Liver (tissue), 9 donors: ENCODE measurements around the gene HIVEP3. TPM values are rescaled to one million over a fixed set of nuclear protein-coding genes. Genes with fewer than 3 reads are reported as not detected.

ENCODE experiments used
- DNase-seq: peaks from one replicate; pipeline ENCODE4 v3.0.0-alpha.2; 2017; ENCODE audit warnings: low spot score
- H3K27ac ChIP-seq, 2 donors: one replicate each; pipeline ENCODE4 v1.7.0; 2013; ENCODE audit warnings: inconsistent platforms in 2 of 2, low read length in 2 of 2, control low read depth in 1 of 2, low read depth in 1 of 2, mild to moderate bottlenecking in 1 of 2
- H3K27me3 ChIP-seq, 4 donors: one replicate each; pipeline versions ENCODE4 v1.6.1 to v1.7.0; 2013; ENCODE audit warnings: low read length in 3 of 4, inconsistent platforms in 1 of 4, mild to moderate bottlenecking in 1 of 4, moderate library complexity in 1 of 4; ENCODE audit not compliant: control insufficient read depth in 4 of 4, insufficient read depth in 4 of 4
- H3K36me3 ChIP-seq, 4 donors: one replicate each; pipeline versions ENCODE4 v1.6.1 to v1.7.0; 2013; ENCODE audit warnings: low read length in 3 of 4, mild to moderate bottlenecking in 3 of 4, low read depth in 1 of 4, moderate library complexity in 1 of 4; ENCODE audit not compliant: control insufficient read depth in 4 of 4, insufficient read depth in 3 of 4
- H3K4me1 ChIP-seq, 4 donors: one replicate each; pipeline versions ENCODE4 v1.6.1 to v1.7.0; 2013; ENCODE audit warnings: low read length in 3 of 4, mild to moderate bottlenecking in 3 of 4, moderate library complexity in 1 of 4; ENCODE audit not compliant: control insufficient read depth in 4 of 4, insufficient read depth in 4 of 4
- H3K4me3 ChIP-seq, 3 donors: one replicate each; pipeline versions ENCODE4 v1.6.1 to v1.7.0; 2013; ENCODE audit warnings: low read length in 3 of 3, control low read depth in 1 of 3, low read depth in 1 of 3, mild to moderate bottlenecking in 1 of 3
- H3K9ac ChIP-seq, 2 donors: one replicate each; pipeline ENCODE4 v1.7.0; 2013; ENCODE audit warnings: low read length in 2 of 2, mild to moderate bottlenecking in 2 of 2, moderate library complexity in 2 of 2, control low read depth in 1 of 2, low read depth in 1 of 2
- H3K9me3 ChIP-seq, 4 donors: one replicate each; pipeline versions ENCODE4 v1.6.1 to v1.7.0; 2013; ENCODE audit warnings: low read length in 3 of 4; ENCODE audit not compliant: control insufficient read depth in 4 of 4
- EGR1 ChIP-seq, 2 donors: IDR thresholded peaks; 2 replicates each; pipeline ENCODE4 v1.6.1; 2016 to 2018; ENCODE audit warnings: antibody characterized with exemption in 2 of 2, low read depth in 2 of 2
- FOXA1 ChIP-seq: IDR thresholded peaks from 2 replicates; pipeline ENCODE4 v1.6.1; 2016; ENCODE audit warnings: antibody characterized with exemption
- JUND ChIP-seq, 2 donors: IDR thresholded peaks; 2 replicates each; pipeline ENCODE4 v1.6.1; 2016; ENCODE audit warnings: antibody characterized with exemption in 2 of 2
- NR2F2 ChIP-seq: IDR thresholded peaks from 2 replicates; pipeline ENCODE4 v1.6.1; 2016; ENCODE audit warnings: antibody characterized with exemption
- RAD21 ChIP-seq, 2 donors: IDR thresholded peaks; 2 replicates each; pipeline ENCODE4 v1.6.1; 2016; ENCODE audit warnings: antibody characterized with exemption in 2 of 2, mild to moderate bottlenecking in 2 of 2
- RXRA ChIP-seq, 2 donors: IDR thresholded peaks; 2 replicates each; pipeline ENCODE4 v1.6.1; 2017 to 2018; ENCODE audit warnings: antibody characterized with exemption in 2 of 2, mild to moderate bottlenecking in 1 of 2
- TAF1 ChIP-seq: conservative IDR thresholded peaks from 2 replicates; pipeline ENCODE4 v1.6.1; 2016; ENCODE audit warnings: antibody characterized with exemption, mild to moderate bottlenecking
- WGBS: extraction: QIAGEN DNeasy Blood & Tissue Kit; methylation state at CpG from one replicate; pipeline ENCODE4 v1.1.7; 2013; 5-methylcytosine and 5-hydroxymethylcytosine counted together
- polyA plus RNA-seq, 2 donors: library from polyadenylated mRNA; stranded (reverse) in 1 of 2; unstranded in 1 of 2; fragments of 200-250 nt in 1 of 2; fragments of >200 nt in 1 of 2; fragmentation: Nextera tagmentation in 1 of 2; extraction: Ambion mirVana in 1 of 2; gene quantifications; one replicate each; pipeline versions ENCODE4 v1.2.1 to v1.2.3, GENCODE V29; 2013 to 2015
- total RNA-seq, 2 donors: library from RNA; depleted of rRNA; stranded (reverse); fragments of >200 nt; gene quantifications; one replicate each; pipeline ENCODE4 v1.2.3, GENCODE V29; 2014
- TF ChIP-seq, protein P1 (sequence below): fragments of 150-350 bp; IDR thresholded peaks from 2 replicates; pipeline ENCODE4 v1.5.1; 2017; ENCODE audit warnings: improper control_type of control experiment, low read depth, low read length; ENCODE audit not compliant: missing input control
- TF ChIP-seq, protein P2 (sequence below): IDR thresholded peaks from 2 replicates; pipeline ENCODE4 v1.6.1; 2016; ENCODE audit warnings: antibody characterized with exemption
- TF ChIP-seq, protein P3 (sequence below): IDR thresholded peaks from 2 replicates; pipeline ENCODE4 v1.6.1; 2016; ENCODE audit warnings: antibody characterized with exemption
- TF ChIP-seq, protein P4 (sequence below): IDR thresholded peaks from 2 replicates; pipeline ENCODE4 v1.6.1; 2016; ENCODE audit warnings: antibody characterized with exemption, mild to moderate bottlenecking
- donor health status: healthy.
- donor health status: healthy.
- donor health status: healthy.
- donor health status: healthy.
- donor health status: healthy.

HIVEP3 gene
- total and polyA plus RNA-seq, 4 donors = 0.93 to 1.6 (median 1.4) TPM

DNA sequence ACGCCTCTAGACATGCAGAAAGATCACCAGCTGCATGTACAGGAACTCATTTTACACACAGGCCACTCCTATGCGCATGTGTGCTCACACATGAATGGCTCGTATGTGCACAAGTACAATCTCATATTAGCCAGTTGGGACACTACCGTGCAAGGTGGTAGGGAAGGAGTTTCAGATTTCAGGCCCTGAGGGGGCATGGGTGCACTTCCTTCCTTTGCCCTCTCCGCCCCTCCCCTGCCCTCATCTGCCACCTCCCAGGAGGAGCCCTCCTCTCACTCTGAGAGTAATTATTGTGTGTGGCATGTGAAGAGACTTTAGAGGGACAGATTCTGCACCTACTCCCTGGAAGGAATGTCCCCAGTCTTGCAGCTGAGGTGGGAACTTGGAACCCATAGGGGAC is 449.0 kb downstream of the HIVEP3 start:
- no peaks in the 10 kb centered on the region for H3K4me1 ChIP-seq
- TF ChIP-seq EGR1 (IDR thresholded peaks at IDR 0.05; ENCODE audit: low read depth in 2 of 2) (no peak), FOXA1 (no peak)
- TF ChIP-seq, protein P1, sequence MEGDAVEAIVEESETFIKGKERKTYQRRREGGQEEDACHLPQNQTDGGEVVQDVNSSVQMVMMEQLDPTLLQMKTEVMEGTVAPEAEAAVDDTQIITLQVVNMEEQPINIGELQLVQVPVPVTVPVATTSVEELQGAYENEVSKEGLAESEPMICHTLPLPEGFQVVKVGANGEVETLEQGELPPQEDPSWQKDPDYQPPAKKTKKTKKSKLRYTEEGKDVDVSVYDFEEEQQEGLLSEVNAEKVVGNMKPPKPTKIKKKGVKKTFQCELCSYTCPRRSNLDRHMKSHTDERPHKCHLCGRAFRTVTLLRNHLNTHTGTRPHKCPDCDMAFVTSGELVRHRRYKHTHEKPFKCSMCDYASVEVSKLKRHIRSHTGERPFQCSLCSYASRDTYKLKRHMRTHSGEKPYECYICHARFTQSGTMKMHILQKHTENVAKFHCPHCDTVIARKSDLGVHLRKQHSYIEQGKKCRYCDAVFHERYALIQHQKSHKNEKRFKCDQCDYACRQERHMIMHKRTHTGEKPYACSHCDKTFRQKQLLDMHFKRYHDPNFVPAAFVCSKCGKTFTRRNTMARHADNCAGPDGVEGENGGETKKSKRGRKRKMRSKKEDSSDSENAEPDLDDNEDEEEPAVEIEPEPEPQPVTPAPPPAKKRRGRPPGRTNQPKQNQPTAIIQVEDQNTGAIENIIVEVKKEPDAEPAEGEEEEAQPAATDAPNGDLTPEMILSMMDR = no peak
- H3K9ac ChIP-seq = no peak overlapping the region
- no peaks in the 10 kb centered on the region for H3K36me3 ChIP-seq
- WGBS = 89% methylated on average over 5 of the region's 5 CpGs
- no peak for DNase-seq
- no peaks in the 10 kb centered on the region for H3K27me3 ChIP-seq
- H3K27ac ChIP-seq = no peak overlapping the region
- H3K9me3 ChIP-seq = no peaks in the 10 kb centered on the region
- no peak overlapping the region for H3K4me3 ChIP-seq

DNA sequence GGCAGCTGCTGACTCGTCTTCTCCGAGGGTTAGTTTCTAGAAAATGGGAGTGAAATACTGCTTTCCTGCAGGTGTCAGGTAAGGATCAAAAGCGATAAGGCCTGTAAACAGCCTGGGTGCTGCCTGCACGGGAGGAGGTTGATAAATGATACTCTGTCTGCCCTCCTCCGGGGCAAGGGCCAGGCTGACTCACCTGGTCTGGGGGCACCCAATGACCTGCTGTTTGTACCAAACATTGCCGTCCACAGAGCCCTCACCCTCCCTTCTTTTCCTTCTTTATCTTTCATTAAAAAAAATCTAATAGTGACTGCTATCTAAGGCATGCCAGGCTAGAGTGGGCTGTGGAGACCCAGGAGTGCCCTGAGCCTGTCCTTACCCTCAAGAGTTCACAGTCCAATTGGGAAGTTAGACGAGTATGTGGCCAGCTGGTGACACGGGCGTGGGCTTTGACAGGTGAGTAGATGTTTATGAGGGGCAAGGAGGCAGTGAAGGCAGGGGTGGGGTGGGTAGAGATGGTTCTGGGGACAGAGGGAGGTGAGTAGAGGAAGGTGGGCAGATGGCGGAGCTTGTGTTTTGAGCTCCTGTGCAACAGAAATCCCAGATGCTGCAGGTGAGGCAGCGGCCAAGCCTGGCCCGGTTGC is 450.5 kb downstream of the HIVEP3 start:
- 82% methylated on average over 12 of the region's 12 CpGs for WGBS
- H3K27me3 ChIP-seq = no peaks in the 10 kb centered on the region
- no peak overlapping the region for H3K4me3 ChIP-seq
- H3K36me3 ChIP-seq = no peaks in the 10 kb centered on the region
- no peak overlapping the region for H3K27ac ChIP-seq
- H3K9me3 ChIP-seq = no peaks in the 10 kb centered on the region
- no peak overlapping the region for H3K9ac ChIP-seq
- TF ChIP-seq NR2F2 = no peak
- no peak for TF ChIP-seq TAF1
- TF ChIP-seq RXRA (IDR thresholded peaks at IDR 0.05) = no peak
- TF ChIP-seq, protein P2, sequence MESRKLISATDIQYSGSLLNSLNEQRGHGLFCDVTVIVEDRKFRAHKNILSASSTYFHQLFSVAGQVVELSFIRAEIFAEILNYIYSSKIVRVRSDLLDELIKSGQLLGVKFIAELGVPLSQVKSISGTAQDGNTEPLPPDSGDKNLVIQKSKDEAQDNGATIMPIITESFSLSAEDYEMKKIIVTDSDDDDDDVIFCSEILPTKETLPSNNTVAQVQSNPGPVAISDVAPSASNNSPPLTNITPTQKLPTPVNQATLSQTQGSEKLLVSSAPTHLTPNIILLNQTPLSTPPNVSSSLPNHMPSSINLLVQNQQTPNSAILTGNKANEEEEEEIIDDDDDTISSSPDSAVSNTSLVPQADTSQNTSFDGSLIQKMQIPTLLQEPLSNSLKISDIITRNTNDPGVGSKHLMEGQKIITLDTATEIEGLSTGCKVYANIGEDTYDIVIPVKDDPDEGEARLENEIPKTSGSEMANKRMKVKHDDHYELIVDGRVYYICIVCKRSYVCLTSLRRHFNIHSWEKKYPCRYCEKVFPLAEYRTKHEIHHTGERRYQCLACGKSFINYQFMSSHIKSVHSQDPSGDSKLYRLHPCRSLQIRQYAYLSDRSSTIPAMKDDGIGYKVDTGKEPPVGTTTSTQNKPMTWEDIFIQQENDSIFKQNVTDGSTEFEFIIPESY = no peak
- TF ChIP-seq, protein P3, sequence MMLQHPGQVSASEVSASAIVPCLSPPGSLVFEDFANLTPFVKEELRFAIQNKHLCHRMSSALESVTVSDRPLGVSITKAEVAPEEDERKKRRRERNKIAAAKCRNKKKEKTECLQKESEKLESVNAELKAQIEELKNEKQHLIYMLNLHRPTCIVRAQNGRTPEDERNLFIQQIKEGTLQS = no peak
- TF ChIP-seq FOXA1 = no peak
- no peak for TF ChIP-seq RAD21 (IDR thresholded peaks at IDR 0.05)
- TF ChIP-seq, protein P4, sequence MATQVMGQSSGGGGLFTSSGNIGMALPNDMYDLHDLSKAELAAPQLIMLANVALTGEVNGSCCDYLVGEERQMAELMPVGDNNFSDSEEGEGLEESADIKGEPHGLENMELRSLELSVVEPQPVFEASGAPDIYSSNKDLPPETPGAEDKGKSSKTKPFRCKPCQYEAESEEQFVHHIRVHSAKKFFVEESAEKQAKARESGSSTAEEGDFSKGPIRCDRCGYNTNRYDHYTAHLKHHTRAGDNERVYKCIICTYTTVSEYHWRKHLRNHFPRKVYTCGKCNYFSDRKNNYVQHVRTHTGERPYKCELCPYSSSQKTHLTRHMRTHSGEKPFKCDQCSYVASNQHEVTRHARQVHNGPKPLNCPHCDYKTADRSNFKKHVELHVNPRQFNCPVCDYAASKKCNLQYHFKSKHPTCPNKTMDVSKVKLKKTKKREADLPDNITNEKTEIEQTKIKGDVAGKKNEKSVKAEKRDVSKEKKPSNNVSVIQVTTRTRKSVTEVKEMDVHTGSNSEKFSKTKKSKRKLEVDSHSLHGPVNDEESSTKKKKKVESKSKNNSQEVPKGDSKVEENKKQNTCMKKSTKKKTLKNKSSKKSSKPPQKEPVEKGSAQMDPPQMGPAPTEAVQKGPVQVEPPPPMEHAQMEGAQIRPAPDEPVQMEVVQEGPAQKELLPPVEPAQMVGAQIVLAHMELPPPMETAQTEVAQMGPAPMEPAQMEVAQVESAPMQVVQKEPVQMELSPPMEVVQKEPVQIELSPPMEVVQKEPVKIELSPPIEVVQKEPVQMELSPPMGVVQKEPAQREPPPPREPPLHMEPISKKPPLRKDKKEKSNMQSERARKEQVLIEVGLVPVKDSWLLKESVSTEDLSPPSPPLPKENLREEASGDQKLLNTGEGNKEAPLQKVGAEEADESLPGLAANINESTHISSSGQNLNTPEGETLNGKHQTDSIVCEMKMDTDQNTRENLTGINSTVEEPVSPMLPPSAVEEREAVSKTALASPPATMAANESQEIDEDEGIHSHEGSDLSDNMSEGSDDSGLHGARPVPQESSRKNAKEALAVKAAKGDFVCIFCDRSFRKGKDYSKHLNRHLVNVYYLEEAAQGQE = no peak
- no peak for TF ChIP-seq JUND (IDR thresholded peaks at IDR 0.05)
- DNase-seq = no peak
- H3K4me1 ChIP-seq = no peaks in the 10 kb centered on the region
